Prostate gland (tissue), 2 donors: Measurements from ENCODE around the gene DISP2.

Experiments used
- POLR2A ChIP-seq: fragments of 450-650 bp; IDR thresholded peaks from one replicate; pipeline ENCODE4 v1.6.1; 2016; ENCODE audit warnings: antibody characterized with exemption, mild to moderate bottlenecking
- TF ChIP-seq, protein P1 (sequence below), 4 experiments: fragments of 200-600 bp in 2 of 4; fragments of 450-650 bp in 2 of 4; sonication (generic) in 2 of 4; IDR thresholded peaks; 1 replicate in 3 of 4; 2 replicates in 1 of 4; pipeline ENCODE4 v1.5.1; 2016 to 2019; ENCODE audit warnings: antibody characterized with exemption in 4 of 4, mild to moderate bottlenecking in 2 of 4, moderate library complexity in 2 of 4

GRCh38 chr15:40428185-40428584 lies 70.2 kb downstream of the DISP2 start:
- TF ChIP-seq, protein P1, sequence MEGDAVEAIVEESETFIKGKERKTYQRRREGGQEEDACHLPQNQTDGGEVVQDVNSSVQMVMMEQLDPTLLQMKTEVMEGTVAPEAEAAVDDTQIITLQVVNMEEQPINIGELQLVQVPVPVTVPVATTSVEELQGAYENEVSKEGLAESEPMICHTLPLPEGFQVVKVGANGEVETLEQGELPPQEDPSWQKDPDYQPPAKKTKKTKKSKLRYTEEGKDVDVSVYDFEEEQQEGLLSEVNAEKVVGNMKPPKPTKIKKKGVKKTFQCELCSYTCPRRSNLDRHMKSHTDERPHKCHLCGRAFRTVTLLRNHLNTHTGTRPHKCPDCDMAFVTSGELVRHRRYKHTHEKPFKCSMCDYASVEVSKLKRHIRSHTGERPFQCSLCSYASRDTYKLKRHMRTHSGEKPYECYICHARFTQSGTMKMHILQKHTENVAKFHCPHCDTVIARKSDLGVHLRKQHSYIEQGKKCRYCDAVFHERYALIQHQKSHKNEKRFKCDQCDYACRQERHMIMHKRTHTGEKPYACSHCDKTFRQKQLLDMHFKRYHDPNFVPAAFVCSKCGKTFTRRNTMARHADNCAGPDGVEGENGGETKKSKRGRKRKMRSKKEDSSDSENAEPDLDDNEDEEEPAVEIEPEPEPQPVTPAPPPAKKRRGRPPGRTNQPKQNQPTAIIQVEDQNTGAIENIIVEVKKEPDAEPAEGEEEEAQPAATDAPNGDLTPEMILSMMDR (IDR thresholded peaks at IDR 0.05): no peak
- no peak for TF ChIP-seq POLR2A
